Measurements from ENCODE around the gene DBI.
"Not testable (repeated sequence)": the region's sequence is repeated elsewhere in the genome, so short reads cannot be mapped to it uniquely, and the experiment has no call there.

Gene DBI

GRCh38 chr2:119377294-119377992 is 10.7 kb downstream of the DBI start:
- H3K27me3 Mint-ChIP-seq: no peaks in the 10 kb centered on the region
- ATAC-seq (peak; percentile 33), DNase-seq (no peak)
- H3K9me3 Mint-ChIP-seq: peaks cover 0 to 12% of the 10 kb centered on the region in 2 donors
- peak overlapping the region in 1 of 2 donors; percentile 74 for H3K27ac Mint-ChIP-seq
- H3K4me1 Mint-ChIP-seq: no peaks in the 10 kb centered on the region
- no peak overlapping the region for H3K4me3 Mint-ChIP-seq

- no peak for ATAC-seq
- Mint-ChIP-seq H3K9me3 (peaks cover 0 to 8% of the 10 kb centered on the region in 2 donors), H3K27me3 (no peaks in the 10 kb centered on the region), H3K27ac (peak overlapping the region in 1 of 2 donors; percentile 27), H3K4me3 (no peak overlapping the region), H3K4me1 (no peaks in the 10 kb centered on the region)
- DNase-seq: no peak
These were observed 11.2 kb downstream of the DBI start for GRCh38 chr2:119377993-119378345.

GRCh38 chr2:119378566-119378965 is 11.8 kb downstream of the DBI start:
- no peak for ATAC-seq

GRCh38 chr2:119383410-119384140 is 16.8 kb downstream of the DBI start:
- H3K9me3 Mint-ChIP-seq: no peaks in the 10 kb centered on the region
- DNase-seq: no peak
- ATAC-seq: no peak
- H3K27me3 Mint-ChIP-seq: peaks cover 21% of the 10 kb centered on the region
- no peak overlapping the region for H3K4me3 Mint-ChIP-seq
- H3K4me1 Mint-ChIP-seq: peaks cover 10% of the 10 kb centered on the region
- peak overlapping the region in 1 of 2 donors; percentile 20 for H3K27ac Mint-ChIP-seq

More at GRCh38 chr2:119378566-119378965, 11.8 kb downstream of the DBI start:
- no peaks in the 10 kb centered on the region for H3K4me1 Mint-ChIP-seq
- DNase-seq: no peak
- H3K9me3 Mint-ChIP-seq: peaks cover 0 to 2% of the 10 kb centered on the region in 2 donors
- H3K27me3 Mint-ChIP-seq: peaks cover 1% of the 10 kb centered on the region
- no peak overlapping the region for H3K4me3 Mint-ChIP-seq
- H3K27ac Mint-ChIP-seq: no peak overlapping the region

- ATAC-seq: no peak
- Mint-ChIP-seq H3K27me3 (peaks cover 21% of the 10 kb centered on the region), H3K4me1 (peaks cover 10% of the 10 kb centered on the region), H3K27ac (no peak overlapping the region), H3K4me3 (no peak overlapping the region), H3K9me3 (no peaks in the 10 kb centered on the region)
- no peak for DNase-seq
These were observed 18.2 kb downstream of the DBI start for GRCh38 chr2:119384971-119385370.

- H3K4me3 Mint-ChIP-seq: no peak overlapping the region
- no peak overlapping the region for H3K27ac Mint-ChIP-seq
- peaks cover 21% of the 10 kb centered on the region for H3K27me3 Mint-ChIP-seq
- DNase-seq: no peak
- peaks cover 10% of the 10 kb centered on the region for H3K4me1 Mint-ChIP-seq
- no peak for ATAC-seq
- H3K9me3 Mint-ChIP-seq: no peaks in the 10 kb centered on the region
These were observed 18.7 kb downstream of the DBI start for GRCh38 chr2:119385466-119385865.

GRCh38 chr2:119387381-119388129 is 20.8 kb downstream of the DBI start:
- Mint-ChIP-seq H3K27ac (no peak overlapping the region), H3K27me3 (peaks cover 21% of the 10 kb centered on the region), H3K4me3 (peak overlapping the region in 1 of 2 donors; percentile 50), H3K4me1 (peaks cover 10% of the 10 kb centered on the region), H3K9me3 (no peaks in the 10 kb centered on the region)
- peak; percentile 63 for ATAC-seq
- no peak for DNase-seq

- DNase-seq (no peak), ATAC-seq (no peak)
- Mint-ChIP-seq H3K27ac (no peak overlapping the region), H3K27me3 (peaks cover 8% of the 10 kb centered on the region), H3K4me3 (no peak overlapping the region), H3K9me3 (no peaks in the 10 kb centered on the region), H3K4me1 (peaks cover 10% of the 10 kb centered on the region)
These were observed 23.0 kb downstream of the DBI start for GRCh38 chr2:119389615-119390306.

GRCh38 chr2:119393971-119394748 is 27.4 kb downstream of the DBI start:
- H3K4me3 Mint-ChIP-seq: no peak overlapping the region
- no peak for ATAC-seq
- H3K27ac Mint-ChIP-seq: no peak overlapping the region
- DNase-seq: no peak
- no peaks in the 10 kb centered on the region for H3K27me3 Mint-ChIP-seq
- no peaks in the 10 kb centered on the region for H3K9me3 Mint-ChIP-seq
- H3K4me1 Mint-ChIP-seq: peaks cover 7% of the 10 kb centered on the region

GRCh38 chr2:119397196-119397595 is 30.4 kb downstream of the DBI start:
- ATAC-seq: no peak
- H3K27ac Mint-ChIP-seq: no peak overlapping the region

GRCh38 chr2:119402106-119402505 is 35.3 kb downstream of the DBI start:
- H3K9me3 Mint-ChIP-seq: no peaks in the 10 kb centered on the region
- no peak overlapping the region for H3K4me3 Mint-ChIP-seq
- no peak overlapping the region for H3K27ac Mint-ChIP-seq
- no peak for ATAC-seq
- no peak for DNase-seq
- peaks cover 7% of the 10 kb centered on the region for H3K27me3 Mint-ChIP-seq
- H3K4me1 Mint-ChIP-seq: peaks cover 7% of the 10 kb centered on the region

More at GRCh38 chr2:119397196-119397595, 30.4 kb downstream of the DBI start:
- DNase-seq: no peak
- H3K4me1 Mint-ChIP-seq: peaks cover 7% of the 10 kb centered on the region
- H3K4me3 Mint-ChIP-seq: no peak overlapping the region
- no peaks in the 10 kb centered on the region for H3K9me3 Mint-ChIP-seq
- H3K27me3 Mint-ChIP-seq: peaks cover 7% of the 10 kb centered on the region

GRCh38 chr2:119402645-119403560 is 36.1 kb downstream of the DBI start:
- H3K4me3 Mint-ChIP-seq: no peak overlapping the region
- H3K4me1 Mint-ChIP-seq: peaks cover 7% of the 10 kb centered on the region
- H3K9me3 Mint-ChIP-seq: no peaks in the 10 kb centered on the region
- H3K27ac Mint-ChIP-seq: no peak overlapping the region
- peaks cover 7% of the 10 kb centered on the region for H3K27me3 Mint-ChIP-seq
- no peak for ATAC-seq
- DNase-seq: no peak

- not testable (repeated sequence) for H3K4me3 Mint-ChIP-seq, H3K27me3 Mint-ChIP-seq, H3K27ac Mint-ChIP-seq, H3K4me1 Mint-ChIP-seq, H3K9me3 Mint-ChIP-seq, ATAC-seq, DNase-seq
These were observed 36.8 kb downstream of the DBI start for GRCh38 chr2:119403618-119404017.

GRCh38 chr2:119405151-119405550 is 38.4 kb downstream of the DBI start:
- Mint-ChIP-seq H3K9me3 (no peaks in the 10 kb centered on the region), H3K27me3 (peaks cover 7% of the 10 kb centered on the region), H3K4me1 (no peaks in the 10 kb centered on the region), H3K4me3 (no peak overlapping the region), H3K27ac (no peak overlapping the region)
- DNase-seq (no peak), ATAC-seq (no peak)
